Measurements from ENCODE around the gene DLG5.
A peak's percentile ranks its signal among the peaks of the same experiment; 100 is the strongest.

DLG5 gene

GRCh38 chr10:77819210-77820112 is 107.1 kb downstream of the DLG5 start:
- no peak for DNase-seq

- no peak for DNase-seq
Measured at GRCh38 chr10:77818378-77818777, 108.2 kb downstream of the DLG5 start.

DNA sequence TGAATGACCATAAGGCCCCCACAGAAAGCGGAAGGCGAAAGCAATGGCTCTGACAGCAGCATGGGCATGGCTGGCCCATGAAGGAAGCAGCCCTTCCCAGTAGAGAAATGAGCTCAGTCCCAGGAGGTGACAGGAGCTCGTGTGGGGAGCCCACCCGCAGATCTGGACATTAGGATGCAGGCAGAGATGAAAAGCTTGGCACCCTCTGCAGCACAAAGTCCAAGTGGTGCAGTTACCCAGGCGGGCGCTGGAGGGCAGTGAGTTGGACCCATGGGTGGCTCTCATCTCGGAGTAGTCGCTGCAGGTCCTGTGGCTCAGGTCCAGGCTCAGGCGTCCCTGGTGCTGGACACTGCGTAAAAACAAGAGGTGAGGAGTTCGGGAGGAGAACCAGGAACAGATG is 109.0 kb downstream of the DLG5 start:
- DNase-seq, result no peak

DNA sequence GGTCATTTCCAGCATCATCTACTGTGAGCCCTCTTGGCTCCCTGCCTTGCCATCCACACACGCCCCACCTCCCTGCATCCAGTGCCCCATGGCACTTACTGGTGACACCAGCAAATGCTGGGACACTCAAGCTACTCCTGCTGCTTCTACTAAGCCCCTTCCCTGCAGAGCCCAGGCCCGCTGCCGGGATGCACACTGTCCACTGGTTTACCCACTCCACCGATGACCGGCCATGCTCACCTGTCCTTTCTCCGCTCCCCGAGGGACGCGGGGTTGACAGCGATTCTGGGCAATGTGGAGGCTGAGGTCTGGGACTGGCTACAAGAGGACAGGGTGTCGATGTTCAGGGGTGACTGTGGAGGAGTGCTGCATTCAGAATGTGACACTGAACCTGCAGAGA is 110.2 kb downstream of the DLG5 start:
- no peak for DNase-seq

- no peak for DNase-seq
Measured at GRCh38 chr10:77812741-77813140, 113.8 kb downstream of the DLG5 start.

DNA sequence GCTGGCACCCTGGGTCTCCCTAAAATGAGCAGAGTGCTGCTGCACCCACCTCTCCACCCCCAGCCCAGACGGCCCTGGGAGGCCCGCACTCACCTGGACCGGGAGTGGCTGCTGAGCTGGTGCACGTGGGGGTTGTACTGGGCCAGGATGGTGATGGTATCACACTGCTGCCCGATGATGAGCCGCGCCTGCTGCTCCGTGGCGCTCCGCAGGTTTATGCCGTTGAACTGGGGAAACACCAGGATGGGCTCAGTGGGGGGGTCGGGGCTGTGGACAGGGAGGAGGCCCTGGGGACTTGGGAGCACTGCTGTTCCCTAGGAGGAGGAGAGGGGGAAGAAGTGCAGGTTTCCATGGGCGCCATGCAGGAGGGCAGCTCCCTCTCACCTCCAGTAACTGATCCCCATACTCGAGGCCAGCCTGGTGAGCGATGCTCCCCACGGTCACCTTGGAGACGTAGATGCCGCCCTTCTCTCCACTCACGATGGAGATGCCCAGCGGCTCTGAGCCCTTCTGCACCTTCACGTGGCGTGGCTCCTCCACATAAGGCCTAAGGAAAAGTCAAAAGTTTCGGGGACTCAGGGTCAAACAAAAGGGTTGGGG is 114.6 kb downstream of the DLG5 start:
- no peak for DNase-seq

DNA sequence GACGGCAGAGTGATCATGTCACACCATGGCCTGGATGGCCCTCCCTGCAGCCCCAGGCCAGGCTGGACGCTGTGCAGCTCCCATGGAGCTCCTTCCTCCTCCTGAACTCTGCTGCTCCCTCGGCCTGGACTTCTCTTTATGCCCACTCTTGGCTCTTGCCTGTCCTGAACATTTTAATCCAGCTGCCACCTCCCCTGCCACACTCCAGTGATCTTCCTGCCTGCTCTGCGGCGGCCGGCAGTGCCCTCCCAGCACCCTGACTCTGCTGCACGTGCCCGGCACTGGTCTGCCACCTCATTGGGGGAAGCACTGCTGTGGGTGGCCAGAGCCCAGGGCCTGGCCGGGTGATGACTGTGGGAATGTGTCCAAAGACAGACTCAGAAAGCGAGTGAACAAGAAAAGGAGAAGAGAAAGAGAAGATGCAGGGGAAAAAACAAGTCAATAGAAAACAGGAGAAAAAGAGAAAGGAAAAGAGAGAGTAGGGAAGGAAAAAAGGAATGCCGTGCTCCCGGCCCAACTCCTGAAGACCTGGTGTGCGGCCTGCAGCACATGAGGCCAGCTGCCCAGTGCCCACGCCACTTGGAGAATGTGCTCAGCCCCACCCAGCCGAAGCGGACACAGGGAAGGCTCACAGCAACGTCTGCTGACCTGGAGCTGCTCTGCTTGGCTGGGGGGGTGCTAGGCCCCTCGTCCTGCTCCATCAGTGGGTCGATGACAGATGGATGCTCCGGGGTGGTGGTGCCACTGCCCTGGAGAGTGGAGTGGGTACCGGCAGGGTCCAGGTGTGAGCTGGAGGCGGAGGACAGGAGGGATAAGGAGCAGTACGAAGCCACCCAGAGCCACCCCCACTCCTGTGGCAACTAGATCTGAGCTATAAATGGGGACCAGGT is 115.9 kb downstream of the DLG5 start:
- DNase-seq, result no peak

- DNase-seq, result no peak
Measured at GRCh38 chr10:77809336-77809735, 117.2 kb downstream of the DLG5 start.

DNA sequence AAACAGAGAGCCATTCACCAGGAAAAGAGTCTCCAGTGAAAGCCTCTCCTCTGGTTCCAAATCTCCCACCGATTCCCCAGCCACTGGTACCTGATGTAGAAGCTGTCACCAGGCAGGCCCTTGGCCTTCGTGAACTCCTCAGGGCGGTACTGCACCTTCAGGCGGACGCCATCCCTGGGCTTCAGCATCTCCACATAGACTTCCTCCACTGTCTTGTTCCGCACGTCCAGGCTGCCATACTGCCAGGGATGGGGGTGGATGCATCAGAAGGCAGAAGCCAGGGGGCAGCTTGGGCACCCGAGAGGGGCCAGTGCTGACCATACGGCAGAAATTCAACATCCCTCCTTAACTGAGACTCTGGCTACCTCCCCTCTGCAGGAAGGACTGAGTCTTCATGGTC is 118.8 kb downstream of the DLG5 start:
- no peak for DNase-seq

DNA sequence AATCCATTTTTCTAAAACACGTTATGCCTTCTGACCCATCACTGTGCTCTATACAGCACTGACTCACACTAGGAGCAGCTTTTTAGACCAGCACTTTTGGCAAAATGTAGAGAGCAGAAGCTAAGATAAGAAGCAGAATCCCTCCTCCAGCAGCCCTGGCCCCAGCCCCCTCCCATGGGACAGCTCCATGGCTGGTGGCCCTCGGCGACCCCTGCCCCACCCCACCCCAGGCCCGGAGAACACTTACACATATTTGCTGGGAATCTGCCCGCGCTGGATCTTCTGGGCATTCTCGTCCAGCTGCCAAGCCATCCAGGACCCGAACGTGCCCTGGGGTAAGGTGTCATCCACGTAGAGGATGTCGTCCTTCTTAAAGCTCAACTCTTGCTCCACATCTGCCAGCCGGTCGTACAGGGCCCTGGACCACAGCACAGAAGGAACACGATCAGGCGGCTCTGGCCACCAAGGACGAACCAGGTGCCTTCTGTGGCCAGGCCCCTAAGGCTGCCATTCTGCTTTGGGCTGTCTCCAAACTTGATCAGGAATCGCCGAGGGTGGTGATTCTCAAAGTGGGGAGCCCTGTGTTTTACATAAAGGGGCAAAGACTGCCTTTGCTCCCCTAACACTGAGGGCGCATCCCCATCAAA is 119.9 kb downstream of the DLG5 start:
- DNase-seq, result no peak

DNA sequence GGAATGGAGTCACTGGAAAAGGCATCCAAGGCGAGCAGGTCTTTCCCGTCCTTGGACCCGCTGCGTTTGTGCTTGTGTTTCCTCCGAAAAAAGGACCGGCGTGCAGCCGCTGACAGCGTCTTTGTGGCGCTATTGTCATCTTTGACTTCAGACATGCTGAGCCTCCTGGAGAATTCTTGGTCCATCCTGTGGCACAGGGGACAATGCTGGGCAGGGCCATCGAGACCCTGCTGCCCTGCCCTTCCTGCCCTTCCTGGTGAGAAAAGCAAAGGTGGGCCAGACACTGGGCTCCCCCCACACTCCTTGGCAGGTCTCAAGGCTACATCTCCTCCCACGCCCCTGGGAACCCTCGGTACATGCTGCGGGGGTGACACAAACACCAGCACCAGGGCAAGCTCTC is 120.9 kb downstream of the DLG5 start:
- DNase-seq, result no peak

- no peak for DNase-seq
Measured at GRCh38 chr10:77804371-77804770, 122.2 kb downstream of the DLG5 start.

- DNase-seq, result peak; percentile 49
Measured at GRCh38 chr10:77801474-77802161, 124.9 kb downstream of the DLG5 start.

GRCh38 chr10:77800738-77801266 is 125.8 kb downstream of the DLG5 start:
- no peak for DNase-seq

GRCh38 chr10:77800320-77800719 is 126.2 kb downstream of the DLG5 start:
- no peak for DNase-seq

DNA sequence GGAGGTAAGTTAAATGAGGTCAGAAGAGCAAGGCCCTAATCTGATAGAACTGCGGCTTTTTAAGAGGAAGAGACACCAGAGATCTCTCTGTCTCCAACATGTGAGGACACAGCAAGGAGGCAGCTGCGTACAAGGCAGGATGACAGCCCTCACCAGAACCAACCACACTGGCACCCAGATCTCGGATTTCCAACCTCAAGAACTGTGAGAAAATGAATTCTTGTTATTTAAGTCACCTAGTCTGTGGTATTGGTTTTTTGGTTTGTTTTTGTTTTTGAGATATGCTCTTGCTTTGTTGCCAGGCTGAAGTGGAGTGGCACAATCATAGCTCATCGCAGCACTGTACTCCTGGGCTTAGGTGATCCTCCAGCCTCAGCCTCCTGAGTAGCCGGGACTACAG is 127.2 kb downstream of the DLG5 start:
- no peak for DNase-seq

DNA sequence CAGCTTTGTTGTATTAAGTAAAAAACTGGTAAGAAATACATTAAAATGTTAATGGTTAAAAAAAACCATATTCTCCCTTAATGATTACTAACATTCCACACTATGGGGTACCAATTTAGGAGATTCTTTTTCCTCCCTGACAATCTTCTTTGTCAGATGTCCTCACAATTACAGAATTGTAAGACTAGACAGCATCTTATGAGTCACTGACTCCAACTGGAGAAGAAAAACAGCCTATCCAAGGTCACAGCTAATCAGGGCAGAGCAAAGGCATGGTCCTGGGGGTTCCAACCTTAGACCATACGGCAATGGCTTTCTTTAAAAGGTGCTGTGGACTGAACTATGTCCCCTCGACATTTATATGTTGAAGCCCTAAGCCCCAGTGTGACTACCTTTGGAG is 127.6 kb downstream of the DLG5 start:
- peak; percentile 21 for DNase-seq

- DNase-seq, result no peak
Measured at GRCh38 chr10:77796311-77796915, 130.1 kb downstream of the DLG5 start.

- no peak for DNase-seq
Measured at GRCh38 chr10:77795426-77796055, 131.0 kb downstream of the DLG5 start.

- no peak for DNase-seq
Measured at GRCh38 chr10:77794256-77795142, 132.1 kb downstream of the DLG5 start.
